ENCODE data around the gene CSRNP3.

CSRNP3 gene

DNA sequence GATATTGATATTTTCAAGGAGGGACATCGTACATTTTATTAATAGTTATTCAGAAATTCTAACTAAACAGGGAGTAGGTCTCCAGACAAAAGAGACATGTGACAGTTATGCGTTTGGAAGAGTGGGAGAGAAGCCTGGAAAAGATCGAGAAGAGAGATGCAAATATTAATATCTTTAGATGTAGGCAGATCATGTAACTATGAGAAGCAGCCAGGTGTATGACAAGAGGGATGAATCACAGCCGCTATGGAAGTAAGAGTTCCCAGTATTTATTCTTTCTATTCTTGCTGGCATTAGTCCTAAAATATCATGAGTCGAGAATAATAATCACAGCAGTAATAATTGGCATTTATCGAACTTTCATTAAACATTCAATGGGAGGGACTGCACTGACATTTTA, 140.2 kb downstream of the CSRNP3 start:
- Histone ChIP-seq H3K27ac (no peak overlapping the region), H3K4me2 (peak overlapping the region in 9 of 11 experiments; percentile 63 to 86 (median 73); a peak in 11 of 22 replicates), H3K9ac (no peak overlapping the region), H3K4me1 (peaks cover 16 to 40% (median 26%) of the 10 kb centered on the region in 10 experiments), H3K36me3 (no peaks in the 10 kb centered on the region), H4K20me1 (no peaks in the 10 kb centered on the region), H3K9me3 (replicated peaks in 1 of 11) (peaks cover 0 to 5% (median 0%) of the 10 kb centered on the region in 11 experiments; a peak in 1 of 22 replicates), H3K27me3 (no peaks in the 10 kb centered on the region), H3K4me3 (no peak overlapping the region)
- no peak for TF ChIP-seq Cebpa-rat (IDR thresholded peaks at IDR 0.05)

DNA sequence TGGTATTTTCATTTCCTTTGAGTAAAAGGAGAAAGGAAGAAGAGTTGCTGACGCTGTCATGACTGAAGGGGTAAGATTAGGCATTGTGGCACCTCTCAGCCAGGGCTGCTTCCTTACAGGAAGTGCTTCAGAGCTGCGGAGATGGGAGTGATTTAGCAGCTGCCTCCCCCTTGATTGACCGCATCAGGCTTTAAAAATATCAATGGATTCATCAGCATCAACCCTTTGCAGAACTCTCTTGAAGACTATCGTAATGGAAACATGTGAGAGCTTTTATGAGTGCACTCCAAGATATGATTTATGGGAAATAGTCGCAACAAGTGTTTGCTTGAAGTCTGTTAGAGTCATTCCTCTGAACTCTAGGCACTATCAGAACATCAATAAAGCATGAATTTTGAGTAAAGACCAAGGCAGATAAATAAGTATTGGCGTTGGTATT, 141.1 kb downstream of the CSRNP3 start:
- no peak for TF ChIP-seq Cebpa-rat (IDR thresholded peaks at IDR 0.05)
- Histone ChIP-seq H3K4me1 (peaks cover 16 to 40% (median 26%) of the 10 kb centered on the region in 10 experiments), H4K20me1 (no peaks in the 10 kb centered on the region), H3K9me3 (replicated peaks in 1 of 11) (peaks cover 0 to 12% (median 1%) of the 10 kb centered on the region in 11 experiments; a peak in 8 of 22 replicates), H3K27ac (peak overlapping the region in 2 of 11 experiments; percentile 13 to 46; a peak in 4 of 22 replicates), H3K4me2 (peak overlapping the region; percentile 63 to 86 (median 73)), H3K27me3 (no peaks in the 10 kb centered on the region), H3K36me3 (no peaks in the 10 kb centered on the region), H3K9ac (no peak overlapping the region; a peak in 1 of 22 replicates), H3K4me3 (peak overlapping the region in 4 of 10 experiments; percentile 3 to 33 (median 20); a peak in 4 of 20 replicates)

DNA sequence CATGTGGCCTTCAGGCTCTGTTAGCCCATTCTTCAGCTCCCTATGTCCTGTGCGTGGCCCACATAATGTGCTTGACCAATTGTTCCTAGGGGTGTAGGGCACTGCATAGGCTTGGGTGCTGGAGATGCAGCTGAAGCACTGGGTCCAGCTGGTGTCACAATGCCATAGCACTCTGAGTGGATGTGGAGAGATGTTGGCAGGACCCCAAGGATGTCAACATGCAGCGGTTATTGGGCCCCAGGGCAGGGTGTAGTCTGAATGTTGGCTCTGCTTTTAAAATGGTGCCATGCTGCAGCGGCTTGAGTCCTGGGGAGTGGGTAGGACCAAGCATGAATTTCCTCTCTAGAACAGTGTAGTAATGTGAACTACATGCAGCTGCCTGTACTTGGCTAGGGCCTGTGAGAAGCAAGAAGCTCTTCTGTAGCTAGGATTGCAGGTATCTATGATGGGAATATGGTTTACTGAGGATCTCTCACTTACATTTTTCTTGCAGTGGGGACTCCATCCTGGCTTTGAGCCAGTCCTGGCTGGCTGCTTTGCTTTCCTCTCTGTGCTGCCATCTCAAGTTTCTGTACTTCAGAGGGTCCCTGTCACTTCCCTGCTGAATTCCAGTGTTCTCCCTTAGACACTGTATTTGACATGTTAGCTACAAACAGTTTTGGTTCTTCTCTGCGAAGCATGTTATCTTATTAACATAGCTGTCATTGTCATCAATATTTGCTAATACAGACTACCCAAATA, 148.4 kb downstream of the CSRNP3 start:
- Histone ChIP-seq H3K27me3 (no peaks in the 10 kb centered on the region), H3K9me3 (replicated peaks in 1 of 11) (peaks cover 14 to 37% (median 22%) of the 10 kb centered on the region in 11 experiments), H4K20me1 (no peaks in the 10 kb centered on the region), H3K9ac (no peak overlapping the region), H3K4me3 (no peak overlapping the region), H3K36me3 (no peaks in the 10 kb centered on the region), H3K4me1 (peaks cover 0 to 11% (median 7%) of the 10 kb centered on the region in 10 experiments; a peak in 9 of 20 replicates), H3K27ac (no peak overlapping the region), H3K4me2 (no peak overlapping the region)
- no peak for TF ChIP-seq Cebpa-rat (IDR thresholded peaks at IDR 0.05)

DNA sequence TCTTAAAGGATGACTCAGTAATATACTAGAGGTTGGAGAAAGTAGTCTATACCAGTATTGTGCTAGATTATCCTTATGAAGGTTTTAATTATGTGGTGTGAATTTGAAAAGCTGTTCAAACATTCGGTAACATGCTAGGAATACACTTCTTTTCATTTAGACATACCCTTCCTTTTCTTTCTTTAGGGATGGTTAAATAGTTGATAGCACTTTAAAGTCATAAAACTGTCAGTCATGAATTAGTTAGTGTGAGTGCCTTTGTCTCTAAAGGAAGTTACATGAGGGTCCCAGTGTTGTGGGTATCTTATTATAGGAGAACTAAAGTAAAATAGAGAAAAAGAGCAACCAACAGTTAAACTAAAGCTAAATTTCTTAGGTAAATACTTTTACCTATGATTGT, 149.3 kb downstream of the CSRNP3 start:
- H3K9me3 ChIP-seq (replicated peaks in 1 of 11) = peaks cover 14 to 37% (median 22%) of the 10 kb centered on the region in 11 experiments
- peaks cover 0 to 8% (median 0%) of the 10 kb centered on the region in 10 experiments; a peak in 6 of 20 replicates for H3K4me1 ChIP-seq
- no peaks in the 10 kb centered on the region for H3K27me3 ChIP-seq
- no peak for TF ChIP-seq Cebpa-rat (IDR thresholded peaks at IDR 0.05)
- no peak overlapping the region for H3K4me2 ChIP-seq
- H3K27ac ChIP-seq = no peak overlapping the region
- H3K9ac ChIP-seq = no peak overlapping the region
- H4K20me1 ChIP-seq = no peaks in the 10 kb centered on the region
- no peaks in the 10 kb centered on the region for H3K36me3 ChIP-seq
- H3K4me3 ChIP-seq = no peak overlapping the region

DNA sequence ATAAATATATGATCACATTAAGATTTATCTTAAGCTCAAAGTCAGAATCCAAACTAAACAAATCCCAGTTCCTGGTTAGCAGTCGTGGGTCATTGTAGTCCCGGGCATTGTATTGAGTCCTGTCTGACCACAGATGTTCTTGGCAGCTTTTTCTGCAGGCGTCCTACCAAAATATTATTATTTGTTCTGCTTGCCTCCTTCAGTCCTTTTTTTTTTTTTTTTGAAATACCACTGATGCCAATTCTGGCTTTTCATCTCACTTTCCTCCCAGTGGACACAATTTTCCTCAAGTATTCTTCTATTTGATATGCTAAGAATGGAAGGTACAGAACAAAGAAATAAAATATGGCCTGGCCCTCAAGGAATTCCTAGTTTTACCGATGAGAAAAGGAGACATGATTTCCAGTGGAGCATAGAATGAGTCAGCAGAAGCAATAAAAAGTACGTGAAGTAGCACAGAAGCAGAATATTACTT, 151.6 kb downstream of the CSRNP3 start:
- Histone ChIP-seq H3K27ac (no peak overlapping the region), H3K4me2 (no peak overlapping the region), H3K4me1 (peaks cover 0 to 7% (median 0%) of the 10 kb centered on the region in 10 experiments; a peak in 3 of 20 replicates), H3K27me3 (no peaks in the 10 kb centered on the region), H3K4me3 (no peak overlapping the region), H3K9ac (no peak overlapping the region), H4K20me1 (no peaks in the 10 kb centered on the region), H3K9me3 (replicated peaks in 1 of 11) (peaks cover 14 to 21% (median 17%) of the 10 kb centered on the region in 11 experiments; a peak in 21 of 22 replicates), H3K36me3 (no peaks in the 10 kb centered on the region)
- no peak for TF ChIP-seq Cebpa-rat (IDR thresholded peaks at IDR 0.05)

DNA sequence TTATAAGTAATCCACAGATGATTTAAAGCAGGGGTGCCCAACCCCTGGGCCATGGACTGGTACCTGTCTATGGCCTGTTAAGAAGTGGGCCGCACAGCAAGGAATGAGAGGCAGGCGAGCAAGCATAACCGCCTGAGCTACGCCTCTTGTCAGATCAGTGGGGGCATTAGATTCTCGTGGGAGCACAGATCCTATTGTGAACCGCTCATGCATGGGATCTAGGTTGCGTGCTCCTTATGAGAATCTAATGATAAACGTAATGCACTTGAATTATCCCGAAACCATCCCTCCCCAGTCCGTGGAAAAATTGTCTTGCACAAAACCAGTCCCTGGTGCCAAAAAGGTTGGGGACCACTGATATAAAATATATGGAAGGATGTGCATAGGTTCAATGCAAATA, 153.7 kb downstream of the CSRNP3 start:
- H3K9me3 ChIP-seq (replicated peaks in 1 of 11) = peaks cover 0 to under 1% (median 0%) of the 10 kb centered on the region in 11 experiments; a peak in 3 of 22 replicates
- H3K36me3 ChIP-seq = no peaks in the 10 kb centered on the region
- no peak overlapping the region for H3K9ac ChIP-seq
- peak overlapping the region in 3 of 11 experiments; percentile 8 to 39 (median 32); a peak in 4 of 22 replicates for H3K4me2 ChIP-seq
- peaks cover 0 to 7% (median 0%) of the 10 kb centered on the region in 10 experiments; a peak in 4 of 20 replicates for H3K4me1 ChIP-seq
- no peak overlapping the region for H3K4me3 ChIP-seq
- no peak for TF ChIP-seq Cebpa-rat (IDR thresholded peaks at IDR 0.05)
- H4K20me1 ChIP-seq = no peaks in the 10 kb centered on the region
- no peak overlapping the region for H3K27ac ChIP-seq
- no peaks in the 10 kb centered on the region for H3K27me3 ChIP-seq

DNA sequence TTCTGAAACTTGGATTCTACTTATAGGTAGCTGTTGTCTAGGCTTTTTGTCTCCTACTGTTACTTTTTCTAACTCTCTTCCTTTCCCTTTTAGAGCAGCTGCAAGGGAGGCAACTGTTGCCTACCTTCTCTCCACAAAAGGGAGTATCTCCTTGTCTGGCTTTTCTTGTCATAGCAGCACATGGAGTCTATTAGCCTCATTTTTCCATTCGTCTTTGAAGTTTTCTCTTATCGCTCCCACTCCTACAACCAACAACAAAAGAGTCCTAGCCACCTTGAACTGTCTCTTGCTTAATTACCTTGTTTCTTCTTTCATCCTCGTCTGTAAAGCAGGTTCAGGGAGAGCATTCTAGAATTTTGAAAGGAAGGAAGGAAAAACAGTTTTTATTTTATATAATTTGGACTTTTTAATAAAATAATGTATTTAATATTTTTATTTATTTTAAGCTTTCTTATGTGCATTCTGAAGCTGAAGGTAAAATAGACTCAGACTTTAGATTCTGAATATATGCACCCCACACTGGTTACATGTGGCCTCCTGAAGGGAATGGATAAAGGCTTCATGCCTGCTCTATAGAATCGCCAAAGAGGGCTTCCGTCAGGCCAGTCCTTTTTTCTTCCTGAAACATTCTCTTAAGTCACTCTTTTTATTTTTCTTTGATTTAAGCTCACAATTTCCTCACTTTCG, 154.4 kb downstream of the CSRNP3 start:
- Histone ChIP-seq H3K4me2 (no peak overlapping the region; a peak in 1 of 22 replicates), H3K9me3 (replicated peaks in 1 of 11) (no peaks in the 10 kb centered on the region), H4K20me1 (no peaks in the 10 kb centered on the region), H3K27me3 (no peaks in the 10 kb centered on the region), H3K27ac (no peak overlapping the region), H3K36me3 (no peaks in the 10 kb centered on the region), H3K9ac (no peak overlapping the region), H3K4me3 (no peak overlapping the region), H3K4me1 (peaks cover 0 to 7% (median 0%) of the 10 kb centered on the region in 10 experiments; a peak in 4 of 20 replicates)
- TF ChIP-seq Cebpa-rat (IDR thresholded peaks at IDR 0.05) = no peak

DNA sequence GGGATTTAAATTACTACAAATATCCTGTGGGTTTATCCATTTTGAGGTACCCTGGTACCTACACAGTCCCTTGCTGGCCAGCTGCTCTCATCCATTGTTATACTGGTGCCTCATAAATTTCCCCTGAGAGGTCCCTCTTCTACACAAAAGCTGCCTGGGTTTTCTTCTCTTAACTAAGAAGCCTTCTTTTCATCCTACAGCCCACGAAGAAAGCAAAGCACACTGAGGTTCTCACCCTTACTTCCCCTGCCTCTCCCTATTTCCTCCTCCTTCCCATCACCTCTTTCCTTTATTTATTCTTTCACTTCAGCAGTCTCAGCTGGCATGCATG, 154.9 kb downstream of the CSRNP3 start:
- no peak overlapping the region for H3K4me2 ChIP-seq
- H3K36me3 ChIP-seq = no peaks in the 10 kb centered on the region
- no peaks in the 10 kb centered on the region for H4K20me1 ChIP-seq
- no peak for TF ChIP-seq Cebpa-rat (IDR thresholded peaks at IDR 0.05)
- H3K27ac ChIP-seq = no peak overlapping the region
- no peak overlapping the region for H3K4me3 ChIP-seq
- H3K4me1 ChIP-seq = peaks cover 0 to 7% (median 0%) of the 10 kb centered on the region in 10 experiments; a peak in 4 of 20 replicates
- no peak overlapping the region for H3K9ac ChIP-seq
- no peaks in the 10 kb centered on the region for H3K9me3 ChIP-seq (replicated peaks in 1 of 11)
- no peaks in the 10 kb centered on the region for H3K27me3 ChIP-seq

DNA sequence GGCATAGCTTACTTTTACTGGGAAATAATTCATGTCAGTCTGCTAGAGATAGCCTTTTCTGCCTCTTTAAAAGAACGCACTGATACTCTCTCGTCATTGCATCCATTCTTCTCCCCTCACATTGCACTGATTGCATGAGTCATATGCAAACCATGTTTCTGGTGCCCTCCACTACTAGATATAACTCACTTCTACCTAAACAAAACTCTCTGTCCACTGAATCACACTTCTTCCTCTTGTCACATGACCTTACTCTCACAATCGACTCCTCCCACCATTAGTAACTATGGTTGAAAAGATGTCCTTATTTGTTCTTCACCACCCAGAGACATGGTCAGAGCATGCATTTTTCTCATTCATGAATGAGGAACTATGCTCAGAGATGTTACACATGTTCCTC, 158.0 kb downstream of the CSRNP3 start:
- H3K36me3 ChIP-seq = no peaks in the 10 kb centered on the region
- H3K4me1 ChIP-seq = peaks cover 0 to 7% (median 0%) of the 10 kb centered on the region in 10 experiments; a peak in 4 of 20 replicates

More for the DNA sequence above, 158.0 kb downstream of the CSRNP3 start:
- TF ChIP-seq Cebpa-rat (IDR thresholded peaks at IDR 0.05) = no peak
- Histone ChIP-seq H3K9me3 (replicated peaks in 1 of 11) (no peaks in the 10 kb centered on the region), H3K4me2 (no peak overlapping the region), H4K20me1 (no peaks in the 10 kb centered on the region), H3K27ac (no peak overlapping the region), H3K27me3 (no peaks in the 10 kb centered on the region), H3K9ac (no peak overlapping the region), H3K4me3 (no peak overlapping the region)
